Stimulated activated CD4-positive, alpha-beta T cell treated with anti-CD3 and anti-CD28 coated beads, Interleukin-4, amount 100 ng/mL, for 4 hours (primary cell): ENCODE results near the gene SCN8A.

Source experiments
- DNase-seq, 2 experiments: peaks; one replicate each; pipeline ENCODE4 v3.0.0-alpha.2; 2020

Gene SCN8A

GRCh38 chr12:51721282-51721940, 130.4 kb downstream of the SCN8A start:
- peak; percentile 13 to 41 for DNase-seq

- no peak for DNase-seq
Measured at GRCh38 chr12:51722431-51722830, 131.4 kb downstream of the SCN8A start.

GRCh38 chr12:51726161-51726560, 135.1 kb downstream of the SCN8A start:
- no peak for DNase-seq

- DNase-seq, result no peak
Measured at GRCh38 chr12:51726931-51727330, 135.9 kb downstream of the SCN8A start.

GRCh38 chr12:51729331-51729730, 138.3 kb downstream of the SCN8A start:
- DNase-seq, result no peak

GRCh38 chr12:51730745-51731144, 139.7 kb downstream of the SCN8A start:
- no peak for DNase-seq

GRCh38 chr12:51740536-51740935, 149.5 kb downstream of the SCN8A start:
- no peak for DNase-seq

GRCh38 chr12:51744235-51744634, 153.2 kb downstream of the SCN8A start:
- no peak for DNase-seq

- DNase-seq, result no peak
Measured at GRCh38 chr12:51744957-51745356, 153.9 kb downstream of the SCN8A start.

GRCh38 chr12:51746416-51746815, 155.4 kb downstream of the SCN8A start:
- DNase-seq, result no peak

- DNase-seq, result no peak
Measured at GRCh38 chr12:51748235-51748634, 157.2 kb downstream of the SCN8A start.

- DNase-seq, result no peak
Measured at GRCh38 chr12:51749206-51749985, 158.4 kb downstream of the SCN8A start.

GRCh38 chr12:51749986-51750317, 158.9 kb downstream of the SCN8A start:
- DNase-seq, result no peak

GRCh38 chr12:51751661-51752060, 160.6 kb downstream of the SCN8A start:
- DNase-seq, result no peak

- DNase-seq, result no peak
Measured at GRCh38 chr12:51752234-51752889, 161.3 kb downstream of the SCN8A start.

GRCh38 chr12:51753980-51754675, 163.1 kb downstream of the SCN8A start:
- DNase-seq, result no peak

- no peak for DNase-seq
Measured at GRCh38 chr12:51755251-51755650, 164.2 kb downstream of the SCN8A start.

- no peak for DNase-seq
Measured at GRCh38 chr12:51759175-51759574, 168.1 kb downstream of the SCN8A start.

GRCh38 chr12:51759695-51760094, 168.7 kb downstream of the SCN8A start:
- no peak for DNase-seq

- no peak for DNase-seq
Measured at GRCh38 chr12:51760231-51760630, 169.2 kb downstream of the SCN8A start.

- DNase-seq, result no peak
Measured at GRCh38 chr12:51763743-51764142, 172.7 kb downstream of the SCN8A start.

- no peak for DNase-seq
Measured at GRCh38 chr12:51766067-51766676, 175.1 kb downstream of the SCN8A start.

- no peak for DNase-seq
Measured at GRCh38 chr12:51771008-51771407, 180.0 kb downstream of the SCN8A start.
